ENCODE results near the gene METTL8.

DNA sequence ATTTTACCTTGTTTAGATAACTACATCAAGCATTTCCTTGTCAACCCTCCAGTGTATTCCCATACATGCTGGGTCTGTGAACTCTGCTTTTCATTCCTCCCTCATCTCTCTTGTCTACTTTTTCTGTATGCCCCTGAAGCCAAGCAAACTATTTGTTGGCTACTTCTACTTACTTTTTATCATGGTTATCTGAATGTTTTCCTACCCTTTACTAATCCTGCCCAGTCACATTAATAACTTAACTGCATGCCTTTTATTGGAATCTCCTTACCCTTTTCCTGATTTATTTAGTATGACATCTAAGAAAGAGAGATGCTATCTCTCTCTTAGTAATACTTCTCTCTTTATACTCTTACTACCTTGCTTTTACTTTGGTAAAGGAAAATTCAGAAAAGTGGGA lies 17.3 kb upstream of the METTL8 start:
- TF ChIP-seq, protein P1, sequence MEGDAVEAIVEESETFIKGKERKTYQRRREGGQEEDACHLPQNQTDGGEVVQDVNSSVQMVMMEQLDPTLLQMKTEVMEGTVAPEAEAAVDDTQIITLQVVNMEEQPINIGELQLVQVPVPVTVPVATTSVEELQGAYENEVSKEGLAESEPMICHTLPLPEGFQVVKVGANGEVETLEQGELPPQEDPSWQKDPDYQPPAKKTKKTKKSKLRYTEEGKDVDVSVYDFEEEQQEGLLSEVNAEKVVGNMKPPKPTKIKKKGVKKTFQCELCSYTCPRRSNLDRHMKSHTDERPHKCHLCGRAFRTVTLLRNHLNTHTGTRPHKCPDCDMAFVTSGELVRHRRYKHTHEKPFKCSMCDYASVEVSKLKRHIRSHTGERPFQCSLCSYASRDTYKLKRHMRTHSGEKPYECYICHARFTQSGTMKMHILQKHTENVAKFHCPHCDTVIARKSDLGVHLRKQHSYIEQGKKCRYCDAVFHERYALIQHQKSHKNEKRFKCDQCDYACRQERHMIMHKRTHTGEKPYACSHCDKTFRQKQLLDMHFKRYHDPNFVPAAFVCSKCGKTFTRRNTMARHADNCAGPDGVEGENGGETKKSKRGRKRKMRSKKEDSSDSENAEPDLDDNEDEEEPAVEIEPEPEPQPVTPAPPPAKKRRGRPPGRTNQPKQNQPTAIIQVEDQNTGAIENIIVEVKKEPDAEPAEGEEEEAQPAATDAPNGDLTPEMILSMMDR (IDR thresholded peaks at IDR 0.05), result no peak
- no peak for TF ChIP-seq POLR2A (IDR thresholded peaks at IDR 0.05)
